Putamen (tissue), 1 donor: ENCODE results near the gene NPIPB13.
"Not testable (repeated sequence)": the region's sequence is repeated elsewhere in the genome, so short reads cannot be mapped to it uniquely, and the experiment has no call there.

Experiments used
- DNase-seq: peaks from one replicate; pipeline ENCODE4 v3.0.0-alpha.2; 2016; ENCODE audit warnings: low spot score

Gene NPIPB13

GRCh38 chr16:30248379-30248778 lies at the start of gene NPIPB13:
Gene NPIPB13, minus strand, starts transcription at chr16:30248479. Its CDS starts 2,906 bp downstream, at chr16:30245573.
- DNase-seq = not testable (repeated sequence)

DNA sequence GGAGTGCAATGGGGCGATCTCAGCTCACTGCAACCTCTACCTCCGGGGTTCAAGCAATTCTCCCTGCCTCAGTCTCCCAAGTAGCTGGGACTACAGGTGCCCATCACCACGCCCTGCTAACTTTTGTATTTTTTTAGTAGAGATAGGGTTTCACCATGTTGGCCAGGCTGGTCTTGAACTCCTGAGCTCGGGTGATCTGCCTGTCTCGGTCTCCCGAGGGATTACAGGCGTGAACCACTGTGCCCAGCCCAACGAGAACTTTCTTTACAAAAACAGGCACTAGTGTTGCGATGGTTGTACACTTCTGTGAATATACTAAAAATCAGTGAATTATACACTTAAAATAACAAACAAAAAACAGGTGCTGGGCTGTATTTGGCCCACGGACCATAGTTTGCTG lies 34.1 kb upstream of the NPIPB13 start:
- DNase-seq = not testable (repeated sequence)

- not testable (repeated sequence) for DNase-seq
Measured at GRCh38 chr16:30278523-30278922, 30.2 kb upstream of the NPIPB13 start.

- not testable (repeated sequence) for DNase-seq
Measured at GRCh38 chr16:30217082-30217481, 31.2 kb downstream of the NPIPB13 start.

DNA sequence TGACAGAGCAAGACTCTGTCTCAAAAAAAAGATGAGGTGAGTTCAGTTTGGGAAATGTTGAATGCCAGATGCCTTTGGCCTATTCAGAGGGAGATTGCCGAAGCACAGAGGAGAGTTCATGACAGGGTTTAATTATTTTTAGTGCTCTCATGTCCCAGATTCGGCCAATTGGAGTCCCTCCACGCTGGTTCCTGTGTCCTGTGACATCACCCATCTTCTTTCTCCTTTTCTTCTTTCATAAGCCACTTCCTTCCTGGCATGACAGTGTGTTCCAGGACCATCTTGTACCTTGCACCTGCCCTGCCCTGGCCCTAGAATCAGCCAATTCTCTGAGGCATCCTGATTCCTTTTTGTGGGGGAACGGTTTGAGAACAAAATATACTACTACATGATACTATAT lies 36.9 kb downstream of the NPIPB13 start:
- DNase-seq = not testable (repeated sequence)

GRCh38 chr16:30209032-30209431 lies 39.2 kb downstream of the NPIPB13 start:
- DNase-seq = not testable (repeated sequence)

GRCh38 chr16:30207063-30207704 lies 41.1 kb downstream of the NPIPB13 start:
- not testable (repeated sequence) for DNase-seq

DNA sequence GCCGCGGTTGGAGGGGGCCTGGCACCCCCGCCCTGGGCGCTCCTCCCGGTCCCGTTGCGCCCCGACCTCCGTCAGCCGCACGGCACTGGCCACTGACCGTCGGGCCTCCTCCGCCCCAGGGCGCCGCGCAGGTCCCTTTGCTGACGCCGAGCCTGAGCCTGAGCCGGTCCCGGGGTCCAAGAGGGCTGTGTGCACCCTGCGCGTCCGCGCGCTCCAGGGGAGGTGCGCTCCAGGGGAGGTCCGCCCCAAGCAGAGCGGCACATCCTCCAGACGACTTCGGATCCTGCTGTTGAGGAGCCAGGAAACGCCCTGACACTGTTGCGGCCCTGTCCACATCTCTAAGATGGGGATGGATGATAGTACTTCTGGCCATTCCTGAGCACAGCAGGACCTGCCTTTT lies 42.0 kb downstream of the NPIPB13 start:
- DNase-seq = not testable (repeated sequence)

- DNase-seq = not testable (repeated sequence)
Measured at GRCh38 chr16:30205541-30206236, 42.6 kb downstream of the NPIPB13 start.

GRCh38 chr16:30199608-30200343 lies 48.5 kb downstream of the NPIPB13 start:
- DNase-seq = not testable (repeated sequence)

- DNase-seq = not testable (repeated sequence)
Measured at GRCh38 chr16:30199049-30199448, 49.2 kb downstream of the NPIPB13 start, which contains the start of gene SULT1A3. Gene SULT1A3, plus strand, starts transcription at chr16:30199255. Its CDS starts 1,474 bp downstream, at chr16:30200729.
